Activated CD4-positive, CD25-positive, alpha-beta regulatory T cell treated with anti-CD3 and anti-CD28 coated beads, Interleukin-2, amount 50 U/mL, for 16 hours (primary cell): ENCODE results near the gene C16orf54.
"Not testable (repeated sequence)": the region's sequence is repeated elsewhere in the genome, so short reads cannot be mapped to it uniquely, and the experiment has no call there.

Experiments used
- DNase-seq: peaks from one replicate; pipeline ENCODE4 v3.0.0-alpha.2; 2020; ENCODE audit warnings: low read depth, low spot score

The C16orf54 gene

DNA sequence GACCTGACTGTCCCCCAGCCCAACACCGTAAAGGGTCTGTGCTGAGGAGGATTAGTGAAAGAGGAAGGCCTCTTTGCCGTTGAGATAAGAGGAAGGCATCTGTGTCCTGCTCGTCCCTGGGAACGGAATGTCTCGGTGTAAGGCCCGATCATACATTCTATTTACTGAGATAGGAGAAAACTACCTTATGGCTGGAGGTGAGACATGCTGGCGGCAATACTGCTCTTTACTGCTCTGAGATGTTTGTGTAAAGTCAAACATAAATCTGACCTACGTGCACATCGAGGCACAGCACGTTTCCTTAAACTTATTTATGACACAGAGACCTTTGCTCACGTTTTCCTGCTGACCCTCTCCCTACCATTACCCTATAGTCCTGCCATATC is 5.2 kb downstream of the C16orf54 start:
- not testable (repeated sequence) for DNase-seq

DNA sequence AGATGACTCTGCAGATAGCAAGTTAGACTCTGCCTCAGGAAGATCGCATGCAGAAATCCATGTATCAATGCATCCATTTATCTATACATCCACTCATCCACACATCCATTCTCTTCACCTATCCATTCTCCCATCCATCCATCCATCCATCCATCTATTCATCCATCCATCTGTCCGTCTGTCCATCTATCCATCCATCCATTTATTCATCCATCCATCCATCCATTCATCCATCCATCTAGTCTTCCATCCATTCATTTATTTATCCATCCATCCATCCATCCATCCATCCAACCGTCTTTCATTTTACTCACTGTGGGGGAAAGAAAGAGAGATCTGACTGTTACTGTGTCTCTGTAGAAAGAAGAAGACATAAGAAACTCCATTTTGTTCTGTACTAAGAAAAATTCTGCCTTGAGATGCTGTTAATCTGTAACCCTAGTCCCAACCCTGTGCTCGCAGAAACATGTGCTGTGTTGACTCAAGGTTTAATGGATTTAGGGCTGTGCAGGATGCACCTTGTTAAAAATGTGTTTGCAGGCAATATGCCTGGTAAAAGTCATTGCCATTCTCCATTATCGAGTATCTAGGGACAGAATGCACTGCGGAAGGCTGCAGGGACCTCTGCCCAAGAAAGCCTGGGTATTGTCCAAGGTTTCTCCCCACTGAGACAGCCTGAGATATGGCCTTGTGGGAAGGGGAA is 5.7 kb downstream of the C16orf54 start:
- DNase-seq, result not testable (repeated sequence)

DNA sequence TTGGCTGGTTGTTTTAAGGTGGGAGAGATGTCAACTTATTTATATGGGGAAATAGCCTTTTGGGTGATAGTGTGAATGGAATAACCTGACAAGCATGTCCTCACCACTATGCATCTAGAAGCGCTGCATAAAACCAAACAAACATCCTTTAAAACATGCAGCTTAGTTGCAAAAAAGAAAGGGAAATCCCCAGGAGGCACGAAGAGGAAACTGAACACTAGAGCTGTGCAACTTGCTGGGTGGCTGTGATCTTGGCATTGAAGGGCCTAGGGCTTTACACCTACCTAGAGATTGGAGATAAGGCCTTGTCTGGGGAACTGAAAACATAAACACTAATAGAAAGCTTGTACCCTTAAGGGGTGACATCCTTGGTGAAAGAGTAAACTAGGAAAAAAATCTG is 7.3 kb downstream of the C16orf54 start:
- no peak for DNase-seq

DNA sequence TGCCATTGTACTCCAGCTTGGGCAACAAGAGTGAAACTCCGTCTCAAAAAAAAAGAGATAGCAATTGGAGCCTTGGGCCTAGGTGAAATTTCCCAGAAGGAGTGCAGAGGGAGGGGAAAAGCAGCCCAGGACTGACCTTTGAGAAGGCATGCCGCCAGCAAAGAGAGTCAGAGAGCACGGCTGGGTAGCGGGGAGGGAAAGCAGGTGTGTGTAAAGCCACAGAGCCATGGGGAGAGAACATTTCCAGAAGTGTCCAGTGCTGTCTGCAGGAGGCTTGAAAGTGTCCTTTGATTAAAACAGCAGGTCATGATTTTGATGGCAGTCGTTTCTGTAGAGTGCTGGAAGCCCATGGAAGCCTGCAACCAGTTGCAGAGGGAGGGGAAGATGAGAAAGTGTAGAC is 8.1 kb downstream of the C16orf54 start:
- DNase-seq, result no peak

DNA sequence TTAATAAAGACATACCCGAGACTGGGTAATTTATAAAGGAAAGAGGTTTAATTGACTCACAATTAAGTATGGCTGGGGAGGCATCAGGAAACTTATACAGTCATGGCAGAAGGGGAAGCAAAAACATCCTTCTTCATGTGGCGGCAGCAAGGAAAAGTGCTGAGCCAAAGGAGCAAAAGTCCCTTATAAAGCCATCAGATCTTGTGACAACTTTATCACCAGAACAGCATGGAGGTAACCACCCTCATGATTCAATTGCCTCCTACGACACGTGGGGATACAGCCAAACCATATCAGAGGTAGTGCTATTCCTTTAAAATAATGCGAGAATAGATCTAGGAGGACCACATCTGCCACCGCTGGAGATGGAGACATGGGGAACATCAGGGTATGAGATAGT is 9.0 kb downstream of the C16orf54 start:
- no peak for DNase-seq

DNA sequence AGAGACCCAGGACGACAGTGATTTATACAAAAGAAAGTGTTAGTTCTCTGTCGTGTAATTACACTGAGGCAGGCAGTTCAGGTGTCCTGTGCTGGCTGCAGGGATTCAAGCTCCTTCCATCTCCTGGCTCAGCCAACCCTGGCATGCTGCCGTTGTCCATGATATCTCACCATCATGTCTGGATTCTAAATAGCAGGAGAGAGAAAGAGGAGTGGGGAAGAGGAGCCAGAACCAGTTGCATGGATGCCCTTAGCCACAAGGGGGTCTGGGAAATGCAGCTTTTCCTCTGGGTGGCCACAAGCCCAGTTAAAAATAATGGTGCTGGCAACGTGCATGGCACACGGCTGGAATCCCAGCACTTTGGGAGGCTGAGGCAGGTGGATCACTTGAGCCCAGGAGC is 9.7 kb downstream of the C16orf54 start:
- no peak for DNase-seq

DNA sequence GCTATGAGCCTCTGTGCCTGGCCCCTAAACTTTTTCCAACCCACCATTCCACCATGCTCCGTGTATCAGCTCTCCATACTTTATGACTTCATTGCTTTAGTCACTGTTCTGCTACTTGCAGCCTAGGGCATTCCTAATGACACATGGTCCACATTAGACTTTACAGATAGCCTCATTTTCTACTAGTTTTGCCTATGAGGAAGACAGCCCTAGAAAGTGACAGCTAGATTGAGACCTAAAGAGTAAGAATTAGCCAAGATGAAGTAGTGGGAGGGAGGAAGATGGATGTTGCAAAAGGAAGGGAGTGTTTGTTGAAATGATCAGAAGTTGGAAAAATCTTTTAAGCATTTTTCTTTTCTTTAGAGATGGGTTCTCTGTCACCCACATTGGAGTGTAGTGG is 11.0 kb downstream of the C16orf54 start:
- no peak for DNase-seq

DNA sequence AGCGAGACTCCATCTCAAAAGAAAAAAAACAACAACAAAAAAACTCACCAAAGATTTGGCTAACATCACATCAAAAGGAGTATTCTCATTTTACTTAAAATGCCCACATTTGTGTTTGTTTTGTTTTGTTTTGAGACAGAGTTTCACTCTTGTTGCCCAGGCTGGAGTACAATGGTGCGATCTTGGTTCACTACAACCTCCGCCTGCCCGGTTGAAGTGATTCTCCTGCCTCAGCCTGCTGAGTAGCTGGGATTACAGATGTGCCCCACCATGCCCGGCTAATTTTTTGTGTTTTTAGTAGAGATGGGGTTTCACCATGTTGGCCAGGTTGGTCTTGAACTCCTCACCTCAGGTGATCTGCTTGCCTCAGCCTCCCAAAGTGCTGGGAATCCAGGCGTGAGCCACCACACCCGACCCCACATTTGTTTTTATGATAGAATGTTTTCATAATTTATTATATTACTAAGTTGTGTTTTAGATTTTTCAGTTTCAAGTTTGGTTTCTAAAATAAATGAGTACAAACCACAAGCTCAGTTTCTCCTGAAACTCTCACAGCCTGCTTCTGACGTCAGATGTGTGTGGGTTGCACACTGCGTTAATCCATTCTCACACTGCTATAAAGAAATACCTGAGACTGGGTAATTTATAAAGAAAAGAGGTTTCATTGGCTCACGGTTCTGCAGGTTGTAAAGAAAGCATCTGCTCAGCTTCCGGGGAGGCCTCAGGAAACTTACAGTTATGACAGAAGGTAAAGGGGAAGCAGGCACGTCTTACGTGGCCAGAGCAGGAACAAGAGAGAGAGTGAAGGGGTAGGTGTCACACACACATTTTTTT is 13.8 kb downstream of the C16orf54 start:
- peak; percentile 47 for DNase-seq

DNA sequence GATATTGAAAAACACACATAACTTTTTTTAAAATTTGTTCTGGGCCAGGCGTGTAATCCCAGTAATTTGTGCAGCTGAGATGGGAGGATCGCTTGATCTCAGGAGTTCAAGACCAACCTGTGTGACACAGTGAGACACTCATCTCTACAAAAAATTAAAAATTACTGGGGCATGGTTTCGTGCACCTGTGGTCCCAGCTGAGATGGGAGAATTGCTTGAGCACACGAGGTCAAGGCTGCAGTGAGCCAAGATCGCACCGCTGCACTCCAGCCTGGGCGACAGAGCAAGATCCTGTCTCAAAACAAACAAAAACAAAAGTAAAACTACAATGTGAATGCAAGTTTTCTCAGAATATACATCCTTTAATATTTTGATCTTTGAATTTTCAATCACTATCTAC is 15.1 kb downstream of the C16orf54 start:
- no peak for DNase-seq

DNA sequence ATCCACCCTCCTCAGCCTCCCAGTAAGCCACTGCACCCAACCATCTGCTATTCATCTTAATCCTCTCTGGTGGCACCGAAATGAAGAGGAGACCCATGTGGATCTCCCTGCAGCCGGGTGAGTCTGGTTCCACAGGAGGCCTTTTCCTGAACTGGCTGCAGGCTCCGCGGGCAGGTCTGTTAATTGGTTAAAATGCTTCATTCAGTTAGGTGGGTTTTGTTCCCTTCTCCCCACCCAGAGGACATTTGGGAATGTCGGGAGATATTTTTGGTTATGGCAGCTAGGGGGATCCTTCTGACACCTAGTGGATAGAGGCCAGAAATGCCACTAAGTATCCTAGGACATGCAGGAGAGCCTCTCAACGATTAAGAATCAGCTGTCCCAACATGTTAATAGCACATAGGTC is 16.7 kb downstream of the C16orf54 start:
- no peak for DNase-seq

DNA sequence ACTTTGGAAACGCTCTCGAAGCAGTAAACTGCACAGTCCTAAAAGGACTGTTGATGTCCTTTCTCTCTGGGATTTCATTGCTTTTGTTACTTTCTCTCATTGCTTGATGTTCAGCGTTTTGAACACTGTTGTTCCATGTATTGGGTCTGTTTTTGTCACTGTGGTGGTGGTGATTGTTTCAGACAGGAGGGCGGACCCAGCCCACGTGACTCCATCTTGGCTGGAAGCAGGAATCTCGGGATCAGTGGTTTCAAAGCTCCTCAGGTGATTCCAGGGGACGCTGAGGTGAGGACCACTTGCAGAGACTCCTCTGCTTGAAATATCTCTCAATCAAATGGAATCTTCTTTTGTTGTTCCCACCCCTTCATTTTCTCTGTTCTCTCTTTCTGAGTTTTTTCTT is 18.3 kb downstream of the C16orf54 start:
- DNase-seq, result no peak

DNA sequence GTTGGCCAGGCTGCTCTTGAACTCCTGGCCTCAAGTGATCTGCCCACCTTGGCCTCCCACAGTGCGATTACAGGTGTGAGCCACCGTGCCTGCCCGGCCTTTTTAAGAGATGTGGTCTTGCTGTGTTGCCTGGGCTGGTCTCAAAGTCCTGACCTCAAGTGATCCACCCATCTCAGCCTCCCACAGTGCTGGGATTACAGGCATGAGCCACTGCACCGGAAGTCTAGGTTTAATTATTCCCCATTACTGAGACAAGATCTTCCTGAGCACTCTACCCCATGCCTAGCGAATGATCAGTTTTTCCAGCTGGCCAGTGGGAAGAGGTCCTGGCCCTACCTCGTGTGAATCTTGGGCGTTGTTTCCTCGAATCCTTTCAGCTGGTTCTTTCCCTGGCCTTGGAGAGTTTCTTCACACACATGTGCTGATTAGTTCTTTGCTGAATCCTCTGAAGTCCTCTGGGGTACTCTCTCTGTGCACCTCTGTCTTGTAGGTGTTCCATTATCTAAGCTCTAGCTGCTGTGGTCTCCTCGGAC is 18.9 kb downstream of the C16orf54 start:
- DNase-seq, result no peak

DNA sequence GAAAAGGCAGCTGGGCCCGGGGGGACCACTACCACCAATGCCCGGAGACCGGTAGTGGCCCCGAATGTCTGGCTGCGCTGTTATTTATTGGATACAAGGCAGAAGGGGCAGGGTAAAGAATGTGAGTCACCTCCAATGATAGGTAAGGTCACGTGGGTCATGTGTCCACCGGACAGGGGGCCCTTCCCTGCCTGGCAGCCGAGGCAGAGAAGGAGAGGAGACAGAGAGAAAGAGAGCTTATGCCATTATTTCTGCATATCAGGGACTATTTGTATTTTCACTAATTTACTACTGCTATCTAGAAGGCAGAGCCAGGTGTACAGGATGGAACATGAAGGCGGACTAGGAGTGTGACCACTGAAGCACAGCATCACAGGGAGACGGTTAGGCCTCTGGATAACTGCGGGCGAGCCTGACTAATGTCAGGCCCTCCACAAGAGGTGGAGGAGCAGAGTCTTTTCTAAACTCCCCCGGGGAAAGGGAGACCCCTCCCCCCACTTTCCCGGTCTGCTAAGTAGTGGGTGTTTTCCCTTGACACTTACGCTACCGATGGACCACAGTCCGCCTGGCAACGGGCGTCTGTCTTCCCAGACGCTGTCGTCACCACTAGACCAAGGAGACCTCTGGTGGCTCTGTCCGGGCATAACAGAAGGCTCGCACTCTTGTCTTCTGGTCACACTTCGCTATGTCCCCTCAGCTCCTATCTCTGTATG is 24.5 kb downstream of the C16orf54 start:
- not testable (repeated sequence) for DNase-seq

DNA sequence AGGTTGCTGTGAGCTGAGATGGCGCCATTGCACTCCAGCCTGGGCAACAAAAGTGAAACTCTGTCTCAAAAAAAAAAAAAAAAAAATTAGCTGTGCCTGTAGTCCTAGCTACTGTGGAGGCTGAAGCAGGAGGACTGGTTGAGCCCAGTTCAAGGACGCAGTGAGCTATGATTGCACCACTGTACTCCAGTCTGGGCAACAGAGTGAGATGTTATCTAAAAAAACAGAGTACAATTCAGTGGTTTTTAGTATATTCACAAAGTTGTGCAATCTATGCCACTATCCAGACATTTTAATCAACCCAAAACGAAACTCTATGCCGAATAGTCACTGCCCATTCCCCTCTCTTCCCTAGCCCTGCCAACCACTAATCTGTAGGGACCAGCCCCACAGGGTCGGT is 25.1 kb downstream of the C16orf54 start:
- DNase-seq, result no peak

DNA sequence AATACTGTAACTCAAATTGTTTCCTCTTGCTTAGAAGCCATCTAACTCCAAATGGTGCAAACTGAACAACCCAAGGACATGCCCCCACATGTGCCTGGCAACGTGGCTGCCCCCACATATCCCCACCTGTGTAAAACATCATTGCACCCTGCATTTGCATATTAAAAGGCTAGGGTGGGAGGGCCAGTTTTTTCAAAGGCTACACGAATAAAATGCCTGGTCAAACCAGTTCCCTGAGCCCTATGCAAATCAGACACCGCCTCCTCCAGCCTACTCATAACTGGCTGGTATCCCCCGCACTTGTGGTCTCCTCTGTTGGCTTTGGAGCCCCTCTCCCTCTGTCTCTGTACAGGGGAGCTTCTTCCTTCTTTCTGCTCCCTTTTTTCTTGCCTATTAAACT is 26.7 kb downstream of the C16orf54 start:
- no peak for DNase-seq

DNA sequence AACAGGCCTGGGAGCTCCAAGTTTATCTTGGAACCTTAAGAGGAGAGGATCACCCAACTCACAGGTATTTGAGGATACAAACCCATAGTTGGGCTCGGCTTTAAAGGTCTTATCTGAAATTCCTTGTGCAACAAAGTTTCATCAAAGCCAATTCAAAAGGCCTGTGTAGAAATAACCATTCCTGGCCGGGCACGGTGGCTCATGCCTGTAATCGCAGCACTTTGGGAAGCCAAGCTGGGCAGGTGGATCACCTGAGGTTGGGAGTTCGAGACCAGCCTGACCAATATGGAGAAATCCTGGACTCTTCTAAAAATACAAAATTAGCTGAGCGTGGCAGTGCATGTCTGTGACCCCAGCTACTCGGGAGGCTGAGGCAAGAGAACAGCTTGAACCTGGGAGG is 28.7 kb downstream of the C16orf54 start:
- DNase-seq, result no peak

DNA sequence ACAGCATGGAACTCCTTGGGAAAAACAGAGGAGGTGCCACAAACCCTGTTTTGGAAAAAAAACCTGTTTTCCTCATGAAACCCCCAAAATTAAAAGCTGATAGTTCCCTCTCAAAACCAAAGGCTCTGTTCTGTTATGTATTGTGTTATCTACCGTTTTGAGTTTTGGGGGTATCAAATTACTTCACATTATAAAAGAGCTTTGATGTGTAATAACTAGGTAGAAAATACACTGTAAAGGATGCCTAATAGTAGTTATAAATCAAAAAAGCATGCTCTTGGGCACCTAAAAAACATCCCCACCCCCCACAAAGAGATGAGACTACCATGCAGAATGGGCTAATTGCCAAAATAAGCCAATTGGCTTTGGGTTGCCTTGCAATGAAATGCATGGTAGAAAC is 30.8 kb downstream of the C16orf54 start:
- DNase-seq, result no peak

DNA sequence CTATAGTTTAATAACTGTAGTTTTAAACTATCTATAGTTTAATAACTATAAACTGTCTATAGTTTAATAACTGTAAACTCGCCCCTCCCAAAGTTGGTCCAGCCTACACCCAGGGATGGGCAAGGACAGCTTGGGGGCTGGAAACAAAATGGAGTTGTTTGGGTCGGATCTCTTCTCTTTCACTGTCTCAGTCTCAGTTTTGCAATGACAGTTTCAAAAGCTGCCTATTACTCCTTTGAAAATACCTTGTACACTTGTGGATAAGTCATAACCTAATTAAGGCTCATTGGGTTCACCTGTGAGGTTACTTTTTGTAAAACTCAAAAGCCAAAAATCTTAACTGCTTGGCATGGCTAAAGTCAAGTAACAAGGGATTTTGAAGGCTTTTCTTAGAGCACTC is 31.4 kb downstream of the C16orf54 start:
- no peak for DNase-seq

DNA sequence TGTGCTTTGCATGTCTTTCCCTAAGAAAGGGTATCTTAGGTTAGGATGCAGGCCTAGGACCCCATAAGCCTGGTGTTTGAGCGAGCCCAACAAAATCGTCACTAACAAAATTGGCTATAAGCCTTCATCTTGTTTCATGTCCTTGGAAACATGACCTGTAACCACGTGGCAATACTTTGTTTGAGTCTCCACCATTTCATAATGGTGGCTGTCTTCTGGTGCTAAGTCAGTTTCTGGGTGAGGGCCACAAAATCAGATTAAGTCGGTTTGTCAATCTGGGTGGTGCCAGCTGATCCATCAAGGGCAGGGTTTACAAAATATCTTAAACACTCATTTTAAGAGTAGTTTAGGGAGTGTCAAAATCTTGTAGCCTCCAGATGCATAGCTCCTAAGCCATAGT is 33.0 kb downstream of the C16orf54 start:
- no peak for DNase-seq

DNA sequence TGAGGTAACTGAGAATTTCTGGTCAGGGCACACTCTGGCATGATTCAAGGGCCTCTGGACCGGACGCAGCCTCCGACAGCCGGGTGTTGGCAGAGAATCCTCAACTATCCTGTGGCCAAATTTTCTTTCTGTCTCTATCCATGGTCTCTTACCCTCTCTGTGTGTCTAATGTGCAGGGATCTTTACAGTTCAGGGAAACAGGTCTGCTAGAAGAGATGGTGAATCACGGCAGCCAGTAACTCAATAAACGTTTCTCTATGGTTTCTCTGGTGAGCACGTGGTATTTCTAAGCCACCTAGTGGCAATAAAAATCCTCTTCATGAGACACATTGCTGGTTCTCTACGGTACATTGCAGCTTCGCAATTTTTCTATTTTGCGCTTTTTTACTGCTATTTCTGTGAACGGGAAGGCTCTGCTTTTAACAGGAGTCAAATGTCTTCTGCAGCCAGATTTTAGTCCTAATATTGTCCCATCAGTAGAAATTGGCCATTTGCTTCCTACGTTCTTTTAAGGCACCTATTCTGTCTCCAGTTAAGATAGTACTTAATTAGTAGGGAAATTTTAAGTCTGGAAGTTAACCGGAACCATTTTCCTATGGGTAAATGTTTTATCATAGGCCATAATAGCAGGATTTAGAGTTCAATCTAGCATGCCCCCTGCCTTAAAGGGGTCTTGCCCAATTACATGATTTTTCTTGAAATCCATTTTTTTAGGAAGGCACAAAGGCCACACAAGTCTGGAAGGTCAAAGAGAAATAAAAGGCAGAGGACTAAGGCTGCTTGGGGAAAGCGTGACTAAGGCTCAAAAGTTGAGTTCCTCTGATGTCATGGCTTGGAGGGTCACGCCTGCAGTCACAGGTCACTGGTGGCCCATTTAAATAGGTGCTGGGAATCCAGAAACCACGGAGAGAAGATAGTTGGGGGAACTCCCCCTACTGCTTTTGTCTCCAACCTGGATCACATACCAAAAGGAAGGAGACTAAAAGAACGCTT is 35.3 kb downstream of the C16orf54 start:
- DNase-seq, result no peak

DNA sequence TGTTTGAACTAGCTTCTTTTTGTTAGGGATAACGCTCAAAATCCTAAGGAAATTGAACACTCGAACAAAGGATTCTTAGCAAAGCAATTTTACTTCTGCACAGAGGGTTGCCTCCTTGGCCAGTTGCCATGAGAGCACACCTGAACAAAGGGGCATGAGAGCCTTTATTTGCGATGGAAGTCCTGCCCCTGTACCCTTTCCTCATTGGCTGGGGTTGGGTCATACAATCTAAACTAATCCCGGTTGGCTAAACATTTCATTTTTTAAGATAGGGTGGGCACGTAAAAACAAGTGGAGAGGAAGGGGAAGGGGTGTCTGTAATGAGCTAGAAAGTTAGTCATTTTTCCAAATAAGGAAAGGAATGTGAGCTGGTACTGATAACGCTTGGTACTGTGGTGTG is 36.1 kb downstream of the C16orf54 start:
- not testable (repeated sequence) for DNase-seq
